Measurements from ENCODE around the gene FAF1.

Gene FAF1

DNA sequence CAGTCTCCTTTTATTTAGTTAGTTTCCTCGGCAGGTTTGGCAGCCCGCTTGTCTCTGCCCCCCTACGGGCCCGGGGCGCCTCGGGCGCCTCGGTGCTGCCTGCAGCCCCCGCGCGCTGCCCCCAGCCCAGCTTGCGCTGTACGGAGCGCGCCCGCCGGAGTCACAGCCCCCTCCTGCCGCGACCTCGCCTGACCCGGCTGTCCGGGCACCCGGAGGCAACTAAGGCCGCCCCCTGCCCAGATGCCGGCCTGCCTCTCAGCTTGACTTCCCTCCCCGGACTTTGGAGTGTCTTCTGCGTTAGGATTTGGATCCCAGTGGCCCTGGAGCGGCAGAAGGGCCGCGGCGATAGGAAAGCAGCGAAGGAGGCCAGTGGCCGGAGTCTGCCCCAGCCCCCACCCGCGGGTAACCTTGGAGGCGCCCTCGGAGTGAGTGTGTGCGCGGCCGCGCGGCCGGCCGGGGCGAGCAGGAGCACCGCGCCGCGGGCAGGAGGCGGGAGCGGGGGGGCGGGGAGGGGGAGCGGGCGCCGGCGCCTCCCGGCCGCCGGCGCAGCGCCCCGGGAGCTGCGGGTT is 17.6 kb upstream of the FAF1 start:
- DNase-seq = peak; percentile 13

GRCh38 chr1:50976890-50977574 is 17.0 kb upstream of the FAF1 start:
- peak; percentile 49 for DNase-seq

GRCh38 chr1:50976111-50976889 is 16.2 kb upstream of the FAF1 start:
- DNase-seq = no peak

DNA sequence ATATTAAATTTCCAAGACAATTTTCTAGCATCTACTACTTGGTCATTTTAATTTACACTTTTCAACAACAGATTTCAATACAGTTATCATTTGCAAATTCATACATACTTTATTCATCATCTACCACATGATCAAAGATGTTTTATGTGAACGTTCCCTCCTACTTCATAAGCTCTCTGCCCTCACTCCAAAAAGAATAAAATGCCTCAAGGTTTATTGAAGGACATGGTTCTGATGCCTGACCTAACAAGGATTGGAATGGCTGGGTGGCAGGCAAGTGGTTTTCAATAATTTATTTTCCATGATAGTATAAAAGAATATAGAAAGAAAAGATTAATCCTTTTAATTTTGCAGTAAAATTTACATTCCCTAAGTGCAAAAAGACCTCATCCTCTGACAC is 15.4 kb upstream of the FAF1 start:
- DNase-seq = no peak

DNA sequence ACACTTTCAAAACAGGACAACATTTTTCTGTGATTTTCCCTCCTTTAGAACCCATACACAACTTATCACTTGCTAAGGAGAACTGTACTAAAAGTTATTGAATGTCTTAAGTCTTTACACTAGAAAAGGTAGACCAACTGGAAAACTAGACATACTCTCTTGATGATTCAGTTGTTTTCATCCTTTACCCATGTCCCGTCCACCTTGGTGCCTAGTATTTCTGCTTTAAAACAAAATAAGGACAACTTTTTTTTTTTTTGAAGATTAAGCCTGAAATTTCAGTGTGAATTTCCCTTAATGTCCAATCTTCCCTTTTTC is 14.5 kb upstream of the FAF1 start:
- DNase-seq = no peak

- DNase-seq = no peak
These were observed 14.0 kb upstream of the FAF1 start for GRCh38 chr1:50973875-50974617.

GRCh38 chr1:50973255-50973654 is 13.2 kb upstream of the FAF1 start:
- DNase-seq = no peak

GRCh38 chr1:50972766-50973165 is 12.7 kb upstream of the FAF1 start:
- DNase-seq = no peak

- no peak for DNase-seq
These were observed 11.8 kb upstream of the FAF1 start for GRCh38 chr1:50971748-50972305.

DNA sequence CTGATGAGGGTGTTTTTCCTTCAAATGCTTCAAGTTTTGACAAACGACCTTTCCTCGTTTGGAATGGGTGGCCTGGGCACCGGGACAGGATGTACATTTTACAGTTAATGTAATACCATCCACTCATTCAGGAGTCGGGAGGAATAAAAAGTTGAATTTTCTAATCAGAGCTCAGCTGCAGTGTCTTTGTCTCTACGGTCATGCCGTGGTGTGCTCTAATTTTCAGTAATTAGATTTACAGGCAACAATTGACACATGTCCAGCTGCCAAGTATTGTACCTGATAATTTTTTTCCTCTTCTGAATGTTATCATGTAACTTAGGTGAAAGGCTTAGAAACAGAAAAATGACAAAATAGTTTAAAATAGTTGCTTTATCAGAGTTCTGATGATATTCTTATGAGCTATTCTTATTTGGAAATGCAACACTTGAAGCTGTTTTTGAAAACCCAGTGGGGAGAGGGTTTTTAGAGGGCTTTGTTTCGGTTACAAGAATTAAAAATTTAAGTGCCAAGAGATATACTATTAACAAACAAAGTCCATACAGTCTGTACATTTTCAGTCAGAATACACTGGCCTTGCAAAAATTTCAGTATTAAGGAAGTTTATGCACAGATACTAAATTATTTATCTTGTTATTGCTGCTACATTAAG is 11.0 kb upstream of the FAF1 start:
- no peak for DNase-seq

GRCh38 chr1:50970509-50970887 is 10.4 kb upstream of the FAF1 start:
- DNase-seq = no peak

- DNase-seq = peak; percentile 74
These were observed 9.8 kb upstream of the FAF1 start, which contains the start of gene CDKN2C for GRCh38 chr1:50969611-50970508. TSS of gene CDKN2C (plus strand) at chr1:50970245. CDS start at chr1:50970369, 124 bp downstream.

GRCh38 chr1:50968821-50969610 is 8.9 kb upstream of the FAF1 start:
- peak; percentile 57 for DNase-seq

GRCh38 chr1:50968158-50968820 is 8.2 kb upstream of the FAF1 start:
- DNase-seq = peak; percentile 88

DNA sequence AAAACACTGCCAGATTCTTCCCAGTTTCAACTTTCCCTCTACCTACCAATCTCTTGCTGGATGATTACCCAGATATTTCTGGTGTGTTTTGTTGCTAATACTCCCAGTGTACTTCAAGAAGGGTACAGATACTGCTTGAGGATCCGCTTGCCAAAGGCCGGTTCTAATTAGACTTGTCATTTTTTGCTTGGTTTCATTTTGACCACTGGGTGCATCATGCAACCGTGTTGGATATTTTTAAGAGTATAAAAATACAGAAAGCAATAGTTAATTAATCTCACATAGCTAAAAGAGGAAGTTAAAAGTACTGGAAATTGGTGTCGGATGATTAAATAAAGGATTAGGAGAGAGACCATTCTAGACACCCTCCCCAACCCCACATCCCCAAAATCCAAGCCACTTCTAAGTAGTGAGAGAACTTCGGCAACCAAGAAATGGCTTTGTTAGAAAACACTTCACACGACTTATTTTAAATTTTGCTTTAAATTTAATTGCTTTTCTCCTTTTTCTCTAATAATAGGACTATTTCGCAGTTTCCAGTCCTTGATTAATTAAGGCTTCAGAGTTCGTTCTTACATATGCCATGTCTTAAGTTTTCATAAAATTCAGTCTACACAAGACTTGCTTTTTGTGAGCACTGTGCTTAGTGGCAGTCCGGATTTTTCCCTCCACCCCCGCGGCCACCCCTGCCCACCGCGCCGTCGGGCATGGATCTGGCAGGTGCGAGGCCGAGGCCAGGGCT is 7.5 kb upstream of the FAF1 start:
- no peak for DNase-seq

GRCh38 chr1:50966991-50967390 is 6.9 kb upstream of the FAF1 start:
- DNase-seq = no peak

DNA sequence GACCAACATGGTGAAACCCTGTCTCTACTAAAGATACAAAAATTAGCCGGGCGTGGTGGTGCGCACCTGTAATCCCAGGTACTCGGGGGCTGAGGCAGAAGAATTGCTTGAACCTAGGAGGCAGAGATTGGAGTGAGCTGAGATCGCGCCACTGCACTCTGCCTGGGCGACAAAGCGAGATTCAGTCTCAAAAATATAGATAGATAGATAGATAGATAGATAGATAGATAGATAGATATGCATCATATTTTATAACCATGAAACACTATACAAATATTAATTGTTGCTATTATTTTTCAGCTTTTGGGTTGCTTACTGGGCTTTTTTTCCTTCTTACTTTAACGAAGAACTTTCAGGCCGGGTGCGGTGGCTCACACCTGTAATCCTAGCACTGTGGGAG is 4.8 kb upstream of the FAF1 start:
- DNase-seq = no peak

DNA sequence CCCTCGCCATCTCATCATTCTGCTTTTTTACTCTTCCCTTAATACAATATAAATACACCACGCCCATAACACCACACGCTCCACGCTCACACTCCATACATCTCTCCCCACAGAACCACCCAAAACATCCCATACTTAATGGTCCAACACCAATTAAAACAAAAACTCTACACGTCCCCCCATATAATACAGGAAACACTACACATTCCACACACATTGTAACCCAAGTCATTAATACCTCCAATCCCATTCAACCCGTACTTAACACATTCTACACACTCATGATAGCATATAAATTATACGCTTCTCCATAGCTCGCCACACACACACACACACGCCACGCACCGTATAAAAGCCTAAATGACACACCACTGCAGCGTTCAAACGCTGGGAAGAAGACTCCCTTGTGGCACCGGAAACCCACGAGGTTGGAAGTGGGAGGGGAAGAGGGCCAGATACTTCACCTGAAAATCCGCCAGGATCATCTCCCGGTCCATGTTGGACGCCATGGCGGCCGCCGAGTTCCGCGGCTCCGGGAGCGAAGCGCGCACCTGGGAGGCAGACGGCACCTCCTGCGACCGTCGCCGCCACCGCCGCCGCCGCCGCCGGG is 659 bp downstream of the FAF1 start:
- DNase-seq = peak; percentile 53

- DNase-seq = no peak
These were observed 5.0 kb downstream of the FAF1 start for GRCh38 chr1:50955116-50955515.
